Omental fat pad (tissue), 4 donors: ENCODE results near the gene SFT2D2. TPM values are rescaled to one million over a fixed set of nuclear protein-coding genes. Genes with fewer than 3 reads are reported as not detected.

ENCODE experiments used
- ATAC-seq: fragments of 150-250 bp; one replicate; pipeline ENCODE4 v1.9.1; 2016; ENCODE audit warnings: mild to moderate bottlenecking, moderate library complexity; ENCODE audit not compliant: low FRiP score
- DNase-seq: peaks from one replicate; pipeline ENCODE4 v3.0.0-alpha.2; 2019; ENCODE audit warnings: low spot score
- small RNA-seq: library from RNA; depleted of rRNA; stranded (forward); fragments of <200 nt; gene quantifications from one replicate; pipeline ENCODE3, GENCODE V24; 2016
- total RNA-seq, 4 donors: library from RNA; depleted of rRNA; stranded (reverse); fragments of >200 nt; gene quantifications; one replicate each; pipeline ENCODE4 v1.1.0, GENCODE V29; 2016
- TF ChIP-seq, protein P1 (sequence below), 3 donors: fragments of 450-650 bp; IDR thresholded peaks; one replicate each; pipeline ENCODE4 v1.5.1; 2016 to 2017; ENCODE audit warnings: antibody characterized with exemption in 3 of 3, mild to moderate bottlenecking in 3 of 3, moderate library complexity in 2 of 3

SFT2D2 gene
- total RNA-seq, 4 donors from 2014 or later = 36.8 to 41.0 (median 37.4) TPM

DNA sequence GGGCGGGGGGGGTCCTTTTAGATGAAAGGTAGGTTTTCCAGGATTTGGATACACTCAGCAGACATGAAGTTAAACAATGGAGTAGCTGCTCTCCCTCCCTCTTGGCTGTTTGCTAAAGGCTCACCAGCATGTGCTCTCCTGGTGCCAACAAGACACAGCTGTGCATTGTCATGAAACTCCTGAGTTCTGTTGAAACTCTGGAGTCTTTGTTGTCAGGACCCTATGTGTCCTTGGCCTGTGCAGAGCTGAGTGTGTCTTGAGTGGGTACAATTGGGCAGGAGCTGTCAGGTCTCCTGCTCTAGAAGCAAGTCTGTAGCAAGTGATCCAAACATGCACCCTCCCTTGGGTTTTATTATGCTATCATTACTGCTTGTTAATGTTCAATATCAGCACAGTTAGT, 67.6 kb downstream of the SFT2D2 start:
- TF ChIP-seq, protein P1, sequence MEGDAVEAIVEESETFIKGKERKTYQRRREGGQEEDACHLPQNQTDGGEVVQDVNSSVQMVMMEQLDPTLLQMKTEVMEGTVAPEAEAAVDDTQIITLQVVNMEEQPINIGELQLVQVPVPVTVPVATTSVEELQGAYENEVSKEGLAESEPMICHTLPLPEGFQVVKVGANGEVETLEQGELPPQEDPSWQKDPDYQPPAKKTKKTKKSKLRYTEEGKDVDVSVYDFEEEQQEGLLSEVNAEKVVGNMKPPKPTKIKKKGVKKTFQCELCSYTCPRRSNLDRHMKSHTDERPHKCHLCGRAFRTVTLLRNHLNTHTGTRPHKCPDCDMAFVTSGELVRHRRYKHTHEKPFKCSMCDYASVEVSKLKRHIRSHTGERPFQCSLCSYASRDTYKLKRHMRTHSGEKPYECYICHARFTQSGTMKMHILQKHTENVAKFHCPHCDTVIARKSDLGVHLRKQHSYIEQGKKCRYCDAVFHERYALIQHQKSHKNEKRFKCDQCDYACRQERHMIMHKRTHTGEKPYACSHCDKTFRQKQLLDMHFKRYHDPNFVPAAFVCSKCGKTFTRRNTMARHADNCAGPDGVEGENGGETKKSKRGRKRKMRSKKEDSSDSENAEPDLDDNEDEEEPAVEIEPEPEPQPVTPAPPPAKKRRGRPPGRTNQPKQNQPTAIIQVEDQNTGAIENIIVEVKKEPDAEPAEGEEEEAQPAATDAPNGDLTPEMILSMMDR (IDR thresholded peaks at IDR 0.05) = no peak
- no peak for ATAC-seq

GRCh38 chr1:168295411-168296114, 69.8 kb downstream of the SFT2D2 start:
- ATAC-seq (no peak), DNase-seq (no peak)
- TF ChIP-seq, protein P1 (IDR thresholded peaks at IDR 0.05) = no peak

More for the DNA sequence above, 67.6 kb downstream of the SFT2D2 start:
- DNase-seq = no peak

DNA sequence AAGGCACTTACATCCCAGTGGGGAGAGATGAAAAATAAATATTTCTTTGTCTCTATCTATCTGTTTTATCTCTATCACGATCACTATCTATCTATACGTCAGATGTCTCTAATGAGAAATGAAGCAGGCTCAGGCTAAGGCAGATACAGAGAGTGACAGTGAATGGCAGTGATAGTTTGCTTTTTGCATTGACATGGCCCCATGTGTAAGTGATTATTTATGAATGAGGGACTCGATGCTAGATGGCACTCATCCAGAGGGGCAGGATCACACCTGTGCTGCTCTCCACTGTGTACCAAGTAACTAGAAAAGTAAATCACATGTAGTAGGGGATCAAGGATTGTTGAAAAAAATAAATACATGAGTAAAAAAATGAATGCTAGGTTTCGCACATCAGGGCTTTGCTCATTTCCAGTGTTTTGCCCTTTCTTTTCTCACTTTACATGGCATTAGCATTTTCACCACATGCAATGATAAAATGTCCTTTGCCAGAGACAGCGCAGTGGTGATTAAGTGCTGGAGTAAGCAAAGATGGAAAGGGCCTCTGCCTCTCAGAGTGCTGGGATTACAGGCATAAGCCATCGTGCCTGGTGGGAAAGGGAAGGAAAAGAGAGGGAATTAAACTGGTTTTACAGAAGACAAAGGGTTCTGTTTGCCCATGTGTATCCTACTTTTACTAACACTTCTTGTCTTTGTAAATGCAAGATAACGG, 71.4 kb downstream of the SFT2D2 start:
- ATAC-seq = no peak
- TF ChIP-seq, protein P1 (IDR thresholded peaks at IDR 0.05) = no peak

DNA sequence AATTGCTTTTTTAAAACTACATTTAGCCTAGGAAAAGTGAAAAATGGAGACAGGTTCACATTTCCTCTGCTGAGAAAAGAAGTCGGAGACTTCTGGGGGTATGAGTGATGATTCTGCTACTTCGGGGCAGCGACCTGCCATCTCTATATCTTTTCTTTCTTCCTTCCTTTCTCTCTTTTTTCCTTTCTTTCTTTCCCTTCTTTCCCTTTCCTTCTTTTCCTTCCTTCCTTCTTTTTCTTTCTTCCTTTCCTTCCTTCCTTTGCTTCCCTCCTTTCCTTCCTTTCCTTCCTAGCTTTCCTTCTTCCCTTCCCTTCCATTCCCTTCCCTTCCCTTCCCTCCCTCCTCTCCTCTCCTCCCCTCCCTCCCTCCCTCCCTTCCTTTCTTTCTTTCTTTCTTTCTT, 72.6 kb downstream of the SFT2D2 start:
- TF ChIP-seq, protein P1 (IDR thresholded peaks at IDR 0.05) = no peak
- no peak for ATAC-seq
- no peak for DNase-seq

More for the DNA sequence above, 71.4 kb downstream of the SFT2D2 start:
- no peak for DNase-seq

- ATAC-seq = no peak
- no peak for DNase-seq
- TF ChIP-seq, protein P1 (IDR thresholded peaks at IDR 0.05) = no peak
Measured at GRCh38 chr1:168300626-168301025, 74.8 kb downstream of the SFT2D2 start.

DNA sequence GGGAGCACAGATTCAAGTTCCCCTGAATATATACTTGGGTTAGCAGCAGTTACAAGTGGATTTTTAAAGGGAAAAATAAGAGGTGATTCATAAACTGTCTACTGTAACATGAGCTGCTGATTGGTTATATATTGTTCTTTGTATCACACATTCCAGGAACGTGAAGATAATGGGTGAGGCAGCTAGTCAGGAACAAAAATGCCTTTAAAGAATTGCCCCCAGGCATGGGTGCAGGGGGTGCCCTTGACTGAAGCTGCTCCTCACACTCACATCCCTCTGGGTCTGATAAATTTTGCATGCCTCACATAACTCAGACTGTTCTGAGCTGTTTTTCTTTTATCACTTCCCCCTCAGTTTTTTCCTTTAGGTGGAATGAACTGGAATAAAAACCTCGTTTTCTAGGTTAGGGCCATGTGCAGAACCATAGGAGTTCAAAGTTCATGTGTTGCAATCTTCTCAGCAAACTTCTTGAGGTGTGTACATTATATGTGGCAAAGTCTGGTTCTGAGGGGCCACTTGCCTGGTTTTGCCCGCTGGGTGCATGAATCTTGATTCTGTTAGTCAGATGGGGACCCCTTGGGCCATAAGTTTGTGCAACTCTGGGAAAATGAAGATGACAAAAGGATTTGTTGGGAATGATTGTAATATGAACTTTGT, 76.0 kb downstream of the SFT2D2 start:
- TF ChIP-seq, protein P1 (IDR thresholded peaks at IDR 0.05) = no peak
- DNase-seq (no peak), ATAC-seq (no peak)

Small RNA genes within 50 kb of the gene (small RNA-seq; reads per million reads assigned to genes)
- gene AL021397.1 (not detected), gene RNU6-1310P (not detected)

Other genes with a start within 250 kb of the SFT2D2 start
- 1 to 10 TPM; 4.0 to 8.0 (median 5.9) TPM for gene GPR161, start 89.1 kb upstream of the SFT2D2 start, total RNA-seq
- 10 to 100 TPM; 18.6 to 30.0 (median 19.8) TPM for gene TIPRL, start 47.0 kb upstream of the SFT2D2 start, total RNA-seq
- 1 to 10 TPM in 3 of 4 donors, under 1 TPM in 1; 0.56 to 1.4 (median 1.3) TPM for gene TBX19, start 54.9 kb downstream of the SFT2D2 start, total RNA-seq